Osteocyte (in vitro differentiated cells): ENCODE data around the gene STX18. TPM values are rescaled to one million over a fixed set of nuclear protein-coding genes. Genes with fewer than 3 reads are reported as not detected.

Experiments
- DNase-seq: peaks from one replicate; pipeline ENCODE4 v3.0.0; 2021; ENCODE audit warnings: mixed read lengths; ENCODE audit not compliant: unreplicated experiment; ENCODE audit errors: extremely low spot score
- H3K27ac Mint-ChIP-seq: one replicate; pipeline ENCODE4 v1.8.0; 2021; ENCODE audit warnings: mild to moderate bottlenecking, mixed read lengths; ENCODE audit not compliant: unreplicated experiment
- H3K27me3 Mint-ChIP-seq: one replicate; pipeline ENCODE4 v1.8.0; 2021; ENCODE audit warnings: mixed read lengths; ENCODE audit not compliant: unreplicated experiment
- H3K36me3 Mint-ChIP-seq: one replicate; pipeline ENCODE4 v1.8.0; 2021; ENCODE audit warnings: mixed read lengths; ENCODE audit not compliant: unreplicated experiment
- H3K4me1 Mint-ChIP-seq: one replicate; pipeline ENCODE4 v1.8.0; 2021; ENCODE audit warnings: mixed read lengths; ENCODE audit not compliant: unreplicated experiment
- H3K4me3 Mint-ChIP-seq: one replicate; pipeline ENCODE4 v1.8.0; 2021; ENCODE audit warnings: mild to moderate bottlenecking, moderate library complexity, mixed read lengths; ENCODE audit not compliant: unreplicated experiment
- H3K9me3 Mint-ChIP-seq: one replicate; pipeline ENCODE4 v1.8.0; 2021; ENCODE audit warnings: mixed read lengths; ENCODE audit not compliant: unreplicated experiment
- CTCF ChIP-seq: fragments of 200-600 bp; sonication (generic); IDR thresholded peaks from 2 replicates; pipeline ENCODE4 v1.5.0; 2021; ENCODE audit warnings: antibody characterized with exemption, mild to moderate bottlenecking, moderate library complexity
- total RNA-seq: library from RNA; stranded (reverse); gene quantifications from 2 replicates; pipeline ENCODE4 v1.2.1, GENCODE V29; 2021

The STX18 gene
- total RNA-seq, 1 donor from 2014 or later, result 26.7 TPM

GRCh38 chr4:4532371-4533154 is 9.3 kb downstream of the STX18 start:
- Mint-ChIP-seq H3K27me3 (no peaks in the 10 kb centered on the region), H3K36me3 (peaks cover 7% of the 10 kb centered on the region), H3K4me1 (no peaks in the 10 kb centered on the region), H3K9me3 (no peaks in the 10 kb centered on the region), H3K27ac (no peak overlapping the region), H3K4me3 (no peak overlapping the region)
- DNase-seq, result no peak
- no peak for TF ChIP-seq CTCF

- DNase-seq, result no peak
- no peak overlapping the region for H3K27ac Mint-ChIP-seq
Observed at GRCh38 chr4:4529392-4529791, 12.5 kb downstream of the STX18 start.

GRCh38 chr4:4526401-4526800 is 15.4 kb downstream of the STX18 start:
- no peak overlapping the region for H3K27ac Mint-ChIP-seq

More at GRCh38 chr4:4529392-4529791, 12.5 kb downstream of the STX18 start:
- no peak overlapping the region for H3K4me3 Mint-ChIP-seq
- no peaks in the 10 kb centered on the region for H3K27me3 Mint-ChIP-seq
- TF ChIP-seq CTCF, result no peak
- peaks cover 19% of the 10 kb centered on the region for H3K36me3 Mint-ChIP-seq
- no peaks in the 10 kb centered on the region for H3K4me1 Mint-ChIP-seq
- no peaks in the 10 kb centered on the region for H3K9me3 Mint-ChIP-seq

GRCh38 chr4:4524364-4524763 is 17.5 kb downstream of the STX18 start:
- H3K27ac Mint-ChIP-seq, result no peak overlapping the region
- no peaks in the 10 kb centered on the region for H3K27me3 Mint-ChIP-seq
- H3K36me3 Mint-ChIP-seq, result peaks cover 12% of the 10 kb centered on the region
- H3K4me3 Mint-ChIP-seq, result no peak overlapping the region
- peak; percentile 12 for TF ChIP-seq CTCF
- H3K9me3 Mint-ChIP-seq, result no peaks in the 10 kb centered on the region
- H3K4me1 Mint-ChIP-seq, result peaks cover 30% of the 10 kb centered on the region
- no peak for DNase-seq

More at GRCh38 chr4:4526401-4526800, 15.4 kb downstream of the STX18 start:
- peaks cover 11% of the 10 kb centered on the region for H3K4me1 Mint-ChIP-seq
- no peak for DNase-seq
- H3K4me3 Mint-ChIP-seq, result no peak overlapping the region
- H3K9me3 Mint-ChIP-seq, result no peaks in the 10 kb centered on the region
- TF ChIP-seq CTCF, result no peak
- no peaks in the 10 kb centered on the region for H3K27me3 Mint-ChIP-seq
- peaks cover 12% of the 10 kb centered on the region for H3K36me3 Mint-ChIP-seq

GRCh38 chr4:4521731-4522130 is 20.1 kb downstream of the STX18 start:
- Mint-ChIP-seq H3K27me3 (no peaks in the 10 kb centered on the region), H3K27ac (no peak overlapping the region), H3K4me3 (no peak overlapping the region), H3K9me3 (no peaks in the 10 kb centered on the region), H3K36me3 (peaks cover 10% of the 10 kb centered on the region), H3K4me1 (peaks cover 31% of the 10 kb centered on the region)
- TF ChIP-seq CTCF, result no peak
- no peak for DNase-seq
